Right cardiac atrium (tissue), 5 donors: ENCODE measurements around the gene TRIM16. TPM values are rescaled to one million over a fixed set of nuclear protein-coding genes. Genes with fewer than 3 reads are reported as not detected.
A peak's percentile ranks its signal among the peaks of the same experiment; 100 is the strongest.
"Not testable (repeated sequence)": the region's sequence is repeated elsewhere in the genome, so short reads cannot be mapped to it uniquely, and the experiment has no call there.

ENCODE experiments used
- ATAC-seq, 2 donors: fragments of 200-7000 bp; cut with Tn5 transposase; one replicate each; pipeline versions ENCODE4 v1.8.0 to v1.9.1; 2020; ENCODE audit warnings: moderate library complexity in 2 of 2, mild to moderate bottlenecking in 1 of 2
- DNase-seq, 3 donors: peaks; one replicate each; pipeline ENCODE4 v3.0.0-alpha.2; 2020
- H3K27ac ChIP-seq: one replicate; pipeline ENCODE4 v1.5.1; 2013; ENCODE audit warnings: mild to moderate bottlenecking, low read length, control low read depth, moderate library complexity
- H3K27me3 ChIP-seq: one replicate; pipeline ENCODE4 v1.6.1; 2013; ENCODE audit not compliant: control insufficient read depth, insufficient read depth
- H3K4me1 ChIP-seq: one replicate; pipeline ENCODE4 v1.6.1; 2013; ENCODE audit warnings: low read length; ENCODE audit not compliant: control insufficient read depth, insufficient read depth
- H3K4me3 ChIP-seq: one replicate; pipeline ENCODE4 v1.5.1; 2013; ENCODE audit warnings: low read length, control low read depth
- H3K9me3 ChIP-seq: one replicate; pipeline ENCODE4 v1.6.1; 2013; ENCODE audit warnings: low read length; ENCODE audit not compliant: control insufficient read depth
- WGBS: extraction: QIAGEN DNeasy Blood & Tissue Kit; methylation state at CpG from one replicate; pipeline ENCODE4 v1.1.7; 2013; 5-methylcytosine and 5-hydroxymethylcytosine counted together
- intact Hi-C, 4 donors: fragments of 100-400 bp; cut with DNase I; formaldehyde crosslinking; loops; one replicate each; pipeline versions ENCODE4 v1.11.0 to v1.14.0; 2022 to 2023
- polyA plus RNA-seq: library from polyadenylated mRNA; stranded (reverse); fragments of 200-250 nt; gene quantifications from one replicate; pipeline ENCODE4 v1.2.3, GENCODE V29; 2013
- total RNA-seq, 4 donors: library from RNA; stranded (reverse); fragmentation: NEBNext Ultra II Directional; extraction: Animal tissue kit (Norgen Biotek cat#: 25700); gene quantifications; one replicate each; pipeline ENCODE4 v1.2.1, GENCODE V29; 2021
- donor health status: healthy with polysubstance abuse.
- donor health status: DM: no; HTN: yes; CAD: no.
- donor health status: DM: no; HTN: no; CAD: no.
- donor health status: DM: no; HTN: yes; CAD: no; lungs with severe emphysema.
- donor health status: DM: yes; HTN: yes; CAD: no.

TRIM16 gene
- total and polyA plus RNA-seq, 5 donors = 17.9 to 42.0 (median 31.5) TPM

DNA sequence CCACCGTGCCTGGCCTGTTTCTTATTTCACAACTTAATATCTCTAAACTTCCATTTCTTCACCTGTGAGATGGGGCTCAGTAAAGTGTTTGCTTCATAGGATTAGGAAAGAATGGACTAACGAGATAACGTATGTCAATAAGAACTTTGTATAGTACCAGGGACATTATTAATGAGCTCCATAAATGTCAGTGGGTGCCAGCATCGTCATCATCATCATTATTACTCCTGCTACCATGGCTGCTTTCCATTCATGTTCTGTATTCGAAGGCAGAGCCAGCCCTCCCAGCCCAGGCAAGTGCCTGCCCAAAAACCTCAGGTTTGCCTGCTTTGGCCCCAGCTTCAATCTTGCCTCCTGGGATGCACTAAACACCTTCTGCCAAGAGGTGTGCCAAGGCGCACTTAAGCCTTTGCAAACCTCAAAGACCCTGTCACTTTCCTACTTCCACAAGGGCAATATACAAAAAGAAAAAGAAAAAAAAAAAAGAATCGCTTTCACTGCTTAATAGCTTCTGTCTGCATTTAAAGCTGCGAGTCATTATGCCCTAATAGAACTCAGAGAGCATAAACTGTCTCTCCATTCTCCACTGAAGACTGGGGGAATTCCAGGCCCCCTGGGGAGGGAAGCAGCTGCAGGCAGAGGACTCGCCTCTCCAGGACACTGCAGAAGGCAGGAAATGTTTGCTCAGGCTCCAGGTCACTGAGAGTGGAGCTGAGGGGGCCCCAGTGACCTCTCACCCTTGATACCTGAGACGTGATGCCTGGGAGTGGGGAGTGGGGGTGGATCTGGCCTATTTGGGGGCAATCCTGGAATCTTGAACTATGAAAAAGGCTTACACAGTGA lies 38.8 kb downstream of the TRIM16 start:
- intact Hi-C loops, H3K4me1 ChIP-seq, H3K4me3 ChIP-seq, DNase-seq, H3K27me3 ChIP-seq, H3K9me3 ChIP-seq: not testable (repeated sequence)
- peak in 1 of 2 donors; percentile 5 for ATAC-seq
- WGBS = 60% methylated on average over 9 of the region's 10 CpGs
- H3K27ac ChIP-seq = peak overlapping the region; percentile 44

DNA sequence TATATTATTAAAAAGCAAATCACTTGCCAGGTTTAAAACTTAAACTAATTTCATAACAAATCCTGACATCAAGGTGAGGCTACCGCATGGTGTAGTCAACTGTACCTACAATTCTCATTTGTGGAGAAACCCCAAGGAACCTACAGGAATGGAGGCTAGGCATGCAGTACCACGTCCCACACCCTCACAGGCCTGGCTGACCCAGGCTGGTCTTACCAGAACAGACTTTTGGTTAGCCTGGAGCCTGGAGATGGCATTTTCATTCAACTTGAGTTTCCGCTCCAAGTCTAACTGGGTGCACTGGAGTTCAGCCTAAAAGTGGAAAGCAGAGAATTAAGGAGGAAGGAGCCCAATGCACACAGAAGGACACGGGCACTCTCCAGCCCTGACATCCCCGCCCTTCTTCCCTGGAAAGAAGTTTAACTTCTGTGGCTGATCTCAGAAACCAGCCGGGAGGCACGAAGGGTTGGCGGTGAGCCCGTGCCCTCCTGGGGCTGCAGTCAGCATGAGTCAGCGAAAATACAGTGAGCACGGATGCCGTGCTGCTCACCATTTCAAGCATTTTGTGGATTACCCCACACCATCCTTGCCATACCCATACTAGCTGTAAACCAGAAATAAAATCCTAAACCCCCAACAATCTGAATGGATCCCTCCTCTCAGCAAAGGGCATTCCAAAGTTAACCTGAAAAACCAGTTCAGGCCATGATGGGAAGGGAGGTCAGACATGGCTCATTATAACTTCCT lies 41.4 kb downstream of the TRIM16 start:
- intact Hi-C loops, H3K4me3 ChIP-seq, H3K4me1 ChIP-seq, DNase-seq, H3K27me3 ChIP-seq, H3K27ac ChIP-seq, H3K9me3 ChIP-seq: not testable (repeated sequence)
- ATAC-seq = peak; percentile 66 to 67
- WGBS = 88% methylated on average over 2 of the region's 12 CpGs

GRCh38 chr17:15642014-15642413 lies 42.1 kb downstream of the TRIM16 start:
- intact Hi-C loops, DNase-seq, H3K27me3 ChIP-seq, H3K27ac ChIP-seq, H3K9me3 ChIP-seq, H3K4me1 ChIP-seq, H3K4me3 ChIP-seq, ATAC-seq: not testable (repeated sequence)
- 96% methylated on average over 4 of the region's 4 CpGs for WGBS

- intact Hi-C loops, DNase-seq, H3K9me3 ChIP-seq, H3K4me3 ChIP-seq, ATAC-seq, H3K4me1 ChIP-seq, H3K27me3 ChIP-seq, H3K27ac ChIP-seq: not testable (repeated sequence)
- WGBS = 94% methylated on average over 2 of the region's 2 CpGs
Measured at GRCh38 chr17:15630930-15631453, 53.1 kb downstream of the TRIM16 start.

DNA sequence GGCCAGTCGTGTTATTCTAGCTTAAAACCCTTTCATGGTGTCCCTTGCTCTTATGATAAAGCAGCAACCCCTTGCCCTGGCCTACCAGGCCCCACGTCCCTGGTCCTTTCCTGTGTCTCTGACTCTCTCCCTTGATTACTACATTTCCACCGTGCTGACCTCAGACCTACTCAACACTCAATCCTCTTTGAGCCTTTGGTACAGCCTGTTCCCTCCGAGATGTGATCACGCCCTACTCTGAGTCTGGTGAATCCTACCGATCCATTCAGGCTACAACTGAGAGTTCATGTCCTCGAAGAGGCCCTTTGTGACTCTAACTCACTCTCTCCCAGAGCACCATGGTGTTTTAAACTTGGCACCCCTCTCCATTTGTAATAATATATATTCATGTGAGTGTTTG lies 54.1 kb downstream of the TRIM16 start:
- DNase-seq, H3K4me1 ChIP-seq, H3K4me3 ChIP-seq, H3K27me3 ChIP-seq, H3K27ac ChIP-seq, H3K9me3 ChIP-seq, intact Hi-C loops: not testable (repeated sequence)
- ATAC-seq = peak in 1 of 2 donors; percentile 34
- 91% methylated on average over 7 of the region's 7 CpGs for WGBS

DNA sequence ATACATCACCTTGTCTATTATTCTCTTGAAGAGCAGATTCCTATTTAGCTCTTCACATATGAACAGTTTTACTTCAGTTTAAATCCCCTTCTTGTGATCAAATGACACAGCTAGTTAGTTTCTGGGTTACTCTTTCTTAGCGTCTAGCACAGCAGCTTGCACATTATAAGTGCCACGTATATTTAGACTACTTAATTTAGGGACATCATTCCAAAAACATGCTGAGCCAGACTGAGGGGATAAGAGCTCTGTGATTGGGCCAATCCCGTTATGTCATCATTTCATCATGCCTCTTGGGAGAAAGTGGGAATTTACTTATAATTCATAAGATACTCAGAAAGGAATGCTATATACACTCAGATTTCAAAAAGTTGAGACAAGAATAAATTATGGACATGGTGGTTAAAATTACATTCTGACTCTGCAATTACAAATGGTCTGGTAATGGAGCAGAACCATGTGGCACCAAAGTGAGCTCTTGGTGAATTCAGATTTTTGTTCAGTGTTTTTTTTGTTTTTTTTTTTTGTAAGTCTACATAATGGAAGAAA lies 60.4 kb downstream of the TRIM16 start:
- H3K4me1 ChIP-seq, ATAC-seq, H3K4me3 ChIP-seq, DNase-seq, H3K27me3 ChIP-seq, intact Hi-C loops, H3K27ac ChIP-seq, H3K9me3 ChIP-seq: not testable (repeated sequence)
- 57% methylated on average over 3 of the region's 3 CpGs for WGBS

- H3K4me3 ChIP-seq, H3K4me1 ChIP-seq, H3K27me3 ChIP-seq, H3K9me3 ChIP-seq, ATAC-seq, H3K27ac ChIP-seq, DNase-seq, intact Hi-C loops: not testable (repeated sequence)
- 80% methylated on average over 3 of the region's 4 CpGs for WGBS
Measured at GRCh38 chr17:15623255-15623654, 60.9 kb downstream of the TRIM16 start.

DNA sequence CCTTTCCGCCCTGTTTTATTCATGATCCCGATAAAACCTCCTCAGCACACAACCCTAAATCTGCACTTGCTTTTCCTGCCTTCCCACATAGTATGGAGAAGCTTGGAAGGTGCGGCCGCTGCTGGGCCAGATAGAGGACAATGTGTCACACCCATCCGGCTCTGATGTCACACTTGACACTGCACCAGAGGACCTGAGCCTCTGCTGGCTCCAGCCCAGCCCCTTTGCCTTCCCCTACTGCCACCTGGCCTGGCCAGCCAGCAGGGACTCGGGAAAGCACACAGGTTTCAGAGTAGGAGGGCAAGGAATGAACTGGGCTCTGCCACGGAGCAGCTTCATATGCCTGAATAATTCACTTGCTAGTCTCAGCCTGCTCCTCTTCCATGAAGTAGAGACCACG lies 62.0 kb downstream of the TRIM16 start:
- H3K4me1 ChIP-seq, H3K4me3 ChIP-seq, DNase-seq, H3K9me3 ChIP-seq, intact Hi-C loops, H3K27ac ChIP-seq, H3K27me3 ChIP-seq: not testable (repeated sequence)
- 79% methylated on average over 5 of the region's 8 CpGs for WGBS
- peak; percentile 48 to 79 for ATAC-seq

GRCh38 chr17:15619331-15620058 lies 64.6 kb downstream of the TRIM16 start, which contains the start of gene FBXW10B:
Gene FBXW10B, minus strand, starts transcription at chr17:15619704. Its CDS starts 192 bp downstream, at chr17:15619512.
- H3K9me3 ChIP-seq, H3K4me3 ChIP-seq, H3K27ac ChIP-seq, intact Hi-C loops, H3K4me1 ChIP-seq, H3K27me3 ChIP-seq, DNase-seq: not testable (repeated sequence)
- 40% methylated on average over 11 of the region's 12 CpGs for WGBS
- ATAC-seq = peak; percentile 78 to 88

DNA sequence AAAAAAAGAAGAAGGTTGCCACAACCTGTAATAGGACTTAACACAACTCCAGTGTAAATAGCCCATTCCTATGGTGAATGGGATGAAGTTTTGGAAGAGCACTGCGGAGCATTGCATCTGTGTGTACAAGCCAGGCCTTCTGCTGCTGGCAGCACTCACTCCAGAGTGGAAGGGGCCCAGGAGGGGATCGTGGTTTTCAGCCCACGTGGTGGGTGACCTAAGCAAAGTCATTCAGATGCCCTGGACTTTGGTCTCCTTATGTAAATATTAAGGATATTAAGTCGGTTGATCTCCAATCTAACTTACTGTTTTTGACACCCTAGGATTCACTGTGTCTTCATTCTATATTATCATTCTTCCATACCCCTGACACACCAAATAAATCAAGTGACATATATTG lies 67.3 kb downstream of the TRIM16 start:
- DNase-seq, intact Hi-C loops, H3K27me3 ChIP-seq, H3K9me3 ChIP-seq, ATAC-seq, H3K27ac ChIP-seq, H3K4me3 ChIP-seq, H3K4me1 ChIP-seq: not testable (repeated sequence)
- WGBS = 64% methylated on average over 4 of the region's 4 CpGs
